Prostate gland (tissue), 2 donors: ENCODE results near the gene CDC42.

Experiments used
- POLR2A ChIP-seq: fragments of 450-650 bp; IDR thresholded peaks from one replicate; pipeline ENCODE4 v1.6.1; 2016; ENCODE audit warnings: antibody characterized with exemption, mild to moderate bottlenecking
- TF ChIP-seq, protein P1 (sequence below), 4 experiments: fragments of 200-600 bp in 2 of 4; fragments of 450-650 bp in 2 of 4; sonication (generic) in 2 of 4; IDR thresholded peaks; 1 replicate in 3 of 4; 2 replicates in 1 of 4; pipeline ENCODE4 v1.5.1; 2016 to 2019; ENCODE audit warnings: antibody characterized with exemption in 4 of 4, mild to moderate bottlenecking in 2 of 4, moderate library complexity in 2 of 4

DNA sequence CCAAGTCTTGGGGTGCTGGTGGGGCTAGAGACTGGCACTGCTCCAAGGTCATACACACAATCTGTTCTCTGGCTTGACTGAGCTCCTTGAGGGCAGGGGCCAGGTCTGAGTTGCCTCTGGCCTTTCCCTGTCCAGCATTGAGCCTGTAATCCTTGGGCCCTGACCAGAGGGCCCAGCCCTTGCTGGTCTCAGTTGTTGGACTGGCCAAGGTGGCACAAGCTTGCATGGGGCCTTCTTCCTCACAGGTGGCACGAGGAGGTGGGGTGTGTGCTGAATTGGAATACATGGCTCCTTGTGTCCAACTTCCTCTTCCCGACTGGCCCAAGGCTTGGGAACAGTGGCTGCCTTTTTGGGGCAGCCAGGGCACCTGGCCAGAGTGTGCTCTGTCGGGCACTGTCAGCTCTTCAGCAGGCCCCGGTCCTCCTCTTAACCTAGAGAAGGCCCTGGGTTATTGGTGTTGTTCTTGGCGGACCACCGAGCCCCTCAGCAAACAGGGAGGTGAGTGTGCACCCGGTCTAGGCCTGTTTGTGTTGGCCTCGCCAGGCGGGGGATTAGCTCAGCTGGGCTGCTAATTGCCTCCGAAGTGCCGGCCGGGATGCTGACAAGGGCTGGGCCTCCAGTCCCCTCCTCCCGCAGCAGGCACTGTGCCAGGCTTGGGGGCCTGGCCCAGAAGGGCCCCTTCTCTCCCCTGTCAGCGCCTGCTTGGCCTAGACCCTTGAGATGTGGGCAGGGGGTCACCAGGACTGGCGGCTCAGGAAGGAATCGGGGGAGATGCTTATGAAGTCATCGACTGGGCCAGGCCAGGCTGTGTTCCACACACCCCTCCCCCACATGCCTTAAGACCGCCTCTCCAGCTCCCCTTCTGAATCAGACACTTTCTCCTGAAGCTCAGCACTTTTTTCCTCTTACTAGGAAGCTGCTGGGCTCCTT is 61.8 kb downstream of the CDC42 start:
- TF ChIP-seq, protein P1, sequence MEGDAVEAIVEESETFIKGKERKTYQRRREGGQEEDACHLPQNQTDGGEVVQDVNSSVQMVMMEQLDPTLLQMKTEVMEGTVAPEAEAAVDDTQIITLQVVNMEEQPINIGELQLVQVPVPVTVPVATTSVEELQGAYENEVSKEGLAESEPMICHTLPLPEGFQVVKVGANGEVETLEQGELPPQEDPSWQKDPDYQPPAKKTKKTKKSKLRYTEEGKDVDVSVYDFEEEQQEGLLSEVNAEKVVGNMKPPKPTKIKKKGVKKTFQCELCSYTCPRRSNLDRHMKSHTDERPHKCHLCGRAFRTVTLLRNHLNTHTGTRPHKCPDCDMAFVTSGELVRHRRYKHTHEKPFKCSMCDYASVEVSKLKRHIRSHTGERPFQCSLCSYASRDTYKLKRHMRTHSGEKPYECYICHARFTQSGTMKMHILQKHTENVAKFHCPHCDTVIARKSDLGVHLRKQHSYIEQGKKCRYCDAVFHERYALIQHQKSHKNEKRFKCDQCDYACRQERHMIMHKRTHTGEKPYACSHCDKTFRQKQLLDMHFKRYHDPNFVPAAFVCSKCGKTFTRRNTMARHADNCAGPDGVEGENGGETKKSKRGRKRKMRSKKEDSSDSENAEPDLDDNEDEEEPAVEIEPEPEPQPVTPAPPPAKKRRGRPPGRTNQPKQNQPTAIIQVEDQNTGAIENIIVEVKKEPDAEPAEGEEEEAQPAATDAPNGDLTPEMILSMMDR (IDR thresholded peaks at IDR 0.05): no peak
- no peak for TF ChIP-seq POLR2A
